HG02943 (cell line): ENCODE results near the gene GBP7.
"Not testable (repeated sequence)": the region's sequence is repeated elsewhere in the genome, so short reads cannot be mapped to it uniquely, and the experiment has no call there.

ENCODE experiments used
- ATAC-seq: cut with Tn5 transposase; IDR thresholded peaks from one replicate; pipeline ENCODE4 v1.9.1; 2021; ENCODE audit warnings: mild to moderate bottlenecking, low read depth, moderate library complexity; ENCODE audit not compliant: unreplicated experiment

The GBP7 gene

GRCh38 chr1:89175601-89176256, at the start of gene GBP7:
Gene GBP7 (minus strand): TSS chr1:89176003. CDS start chr1:89171935, 4,068 bp downstream.
- ATAC-seq = no peak

- ATAC-seq = no peak
These were observed 45.5 kb upstream of the GBP7 start for GRCh38 chr1:89221341-89221740.

- not testable (repeated sequence) for ATAC-seq
These were observed 44.0 kb upstream of the GBP7 start for GRCh38 chr1:89219851-89220250.

- not testable (repeated sequence) for ATAC-seq
These were observed 43.1 kb upstream of the GBP7 start for GRCh38 chr1:89218941-89219340.

- no peak for ATAC-seq
These were observed 37.5 kb upstream of the GBP7 start for GRCh38 chr1:89213347-89213746.

- ATAC-seq = no peak
These were observed 35.3 kb upstream of the GBP7 start for GRCh38 chr1:89211035-89211634.

- ATAC-seq = no peak
These were observed 30.6 kb upstream of the GBP7 start for GRCh38 chr1:89206373-89206772.

- ATAC-seq = no peak
These were observed 27.4 kb upstream of the GBP7 start for GRCh38 chr1:89203166-89203565.

- peak; percentile 65 for ATAC-seq
These were observed 25.4 kb upstream of the GBP7 start for GRCh38 chr1:89201106-89201794.

GRCh38 chr1:89200663-89201062, 24.9 kb upstream of the GBP7 start:
- ATAC-seq = no peak

- ATAC-seq = no peak
These were observed 23.8 kb upstream of the GBP7 start for GRCh38 chr1:89199525-89200031.

GRCh38 chr1:89198491-89199072, 22.8 kb upstream of the GBP7 start, which contains the start of gene GBP4:
Gene GBP4 (minus strand): TSS chr1:89198942. CDS start chr1:89198834, 108 bp downstream.
- no peak for ATAC-seq

- no peak for ATAC-seq
These were observed 22.3 kb upstream of the GBP7 start for GRCh38 chr1:89198081-89198480.

- no peak for ATAC-seq
These were observed 19.7 kb upstream of the GBP7 start for GRCh38 chr1:89195476-89195875.

GRCh38 chr1:89191314-89191713, 15.5 kb upstream of the GBP7 start:
- no peak for ATAC-seq

- ATAC-seq = no peak
These were observed 14.2 kb upstream of the GBP7 start for GRCh38 chr1:89190017-89190416.

GRCh38 chr1:89179343-89179742, 3.5 kb upstream of the GBP7 start:
- no peak for ATAC-seq

GRCh38 chr1:89176971-89177370, 1.2 kb upstream of the GBP7 start:
- no peak for ATAC-seq

GRCh38 chr1:89174491-89174890, 1.3 kb downstream of the GBP7 start:
- no peak for ATAC-seq

GRCh38 chr1:89172468-89173143, 3.2 kb downstream of the GBP7 start:
- no peak for ATAC-seq

- ATAC-seq = no peak
These were observed 4.8 kb downstream of the GBP7 start for GRCh38 chr1:89171067-89171438.
